Panc1 (cell line): ENCODE results near the gene COL4A3.

Source experiments
- CTCF ChIP-seq: fragments of 450-650 bp; IDR thresholded peaks from 2 replicates; pipeline ENCODE4 v1.5.1; 2017; ENCODE audit warnings: mild to moderate bottlenecking
- POLR2AphosphoS5 ChIP-seq: IDR thresholded peaks from 2 replicates; pipeline ENCODE4 v1.6.1; 2012; ENCODE audit warnings: mild to moderate bottlenecking, low read depth, low read length, moderate library complexity
- REST ChIP-seq, 2 experiments: IDR thresholded peaks; 2 replicates each; pipeline ENCODE4 v1.6.1; 2011 to 2012; ENCODE audit warnings: low read depth in 2 of 2, control low read depth in 1 of 2, low read length in 1 of 2, mild to moderate bottlenecking in 1 of 2, moderate library complexity in 1 of 2; ENCODE audit not compliant: insufficient read depth in 1 of 2
- SIN3A ChIP-seq: IDR thresholded peaks from 2 replicates; pipeline ENCODE4 v1.6.1; 2012; ENCODE audit warnings: low read depth, mild to moderate bottlenecking, low read length, moderate library complexity, borderline replicate concordance; ENCODE audit not compliant: insufficient read depth
- TCF7L2 ChIP-seq: IDR thresholded peaks from 2 replicates; pipeline ENCODE4 v1.6.1; 2011; ENCODE audit warnings: mild to moderate bottlenecking, low read depth, low read length, inconsistent platforms

- TF ChIP-seq CTCF (no peak), REST (IDR thresholded peaks at IDR 0.05; ENCODE audit: insufficient read depth in 1 of 2, low read depth in 2 of 2, low read length in 1 of 2) (no peak), POLR2AphosphoS5 (no peak), SIN3A (no peak), TCF7L2 (no peak)
Measured at GRCh38 chr2:227141301-227141700, 23.1 kb upstream of the COL4A3 start.
